ENCODE measurements around the gene STPG1.

DNA sequence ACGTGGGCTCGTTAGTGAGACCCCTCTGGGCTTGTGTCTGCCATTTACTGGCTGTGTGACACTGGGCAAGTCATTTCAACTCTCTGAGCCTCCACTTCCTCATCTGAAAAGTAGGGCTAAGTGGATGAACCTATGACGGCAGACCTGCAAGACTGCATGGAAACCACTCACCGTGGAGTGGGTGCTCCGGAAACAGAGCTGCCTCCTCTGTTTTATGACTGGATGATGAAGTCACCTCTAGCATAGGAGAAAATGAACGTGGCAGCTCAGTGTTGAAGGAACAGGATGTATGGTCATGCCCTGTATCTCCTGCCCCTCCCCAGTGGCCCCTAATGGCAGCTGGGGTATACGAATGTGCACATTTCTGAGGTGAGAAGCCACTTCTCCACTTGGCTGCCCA lies 40.5 kb downstream of the STPG1 start:
- no peak for TF ChIP-seq POLR2A (IDR thresholded peaks at IDR 0.05; ENCODE audit: low read length)
- TF ChIP-seq SMC3 (IDR thresholded peaks at IDR 0.05), result no peak
- TF ChIP-seq PBX3 (IDR thresholded peaks at IDR 0.05), result no peak
- no peak for TF ChIP-seq REST (IDR thresholded peaks at IDR 0.05)

All from A549 (cell line).